Stimulated activated CD8-positive, alpha-beta memory T cell treated with anti-CD3 and anti-CD28 coated beads, Interleukin-2, amount 100 ng/mL, for 1 hour (primary cell): ENCODE results near the gene MORC3.
A peak's percentile ranks its signal among the peaks of the same experiment; 100 is the strongest.
"Not testable (repeated sequence)": the region's sequence is repeated elsewhere in the genome, so short reads cannot be mapped to it uniquely, and the experiment has no call there.

ENCODE experiments used
- DNase-seq, 2 donors: peaks; one replicate each; pipeline ENCODE4 v3.0.0-alpha.2; 2020; ENCODE audit warnings: low read depth in 2 of 2

Gene MORC3

GRCh38 chr21:36322083-36322424 is 2.1 kb downstream of the MORC3 start:
- no peak for DNase-seq

GRCh38 chr21:36323032-36323431 is 3.0 kb downstream of the MORC3 start:
- DNase-seq = no peak

- no peak for DNase-seq
Observed at GRCh38 chr21:36325373-36326010, 5.5 kb downstream of the MORC3 start.

- peak in 1 of 2 donors; percentile 7 for DNase-seq
Observed at GRCh38 chr21:36330904-36331303, 10.9 kb downstream of the MORC3 start.

- DNase-seq = no peak
Observed at GRCh38 chr21:36337099-36337509, 17.1 kb downstream of the MORC3 start.

- no peak for DNase-seq
Observed at GRCh38 chr21:36338975-36339374, 19.0 kb downstream of the MORC3 start.

GRCh38 chr21:36342581-36342980 is 22.6 kb downstream of the MORC3 start:
- not testable (repeated sequence) for DNase-seq

- DNase-seq = no peak
Observed at GRCh38 chr21:36344931-36345330, 24.9 kb downstream of the MORC3 start.

- DNase-seq = no peak
Observed at GRCh38 chr21:36347278-36347961, 27.4 kb downstream of the MORC3 start.

- DNase-seq = no peak
Observed at GRCh38 chr21:36347962-36348328, 27.9 kb downstream of the MORC3 start.

- no peak for DNase-seq
Observed at GRCh38 chr21:36349315-36349714, 29.3 kb downstream of the MORC3 start.

GRCh38 chr21:36350282-36350910 is 30.4 kb downstream of the MORC3 start:
- no peak for DNase-seq

GRCh38 chr21:36354918-36355680 is 35.1 kb downstream of the MORC3 start:
- no peak for DNase-seq

GRCh38 chr21:36355868-36356267 is 35.9 kb downstream of the MORC3 start:
- no peak for DNase-seq

- DNase-seq = no peak
Observed at GRCh38 chr21:36359185-36359584, 39.2 kb downstream of the MORC3 start.

GRCh38 chr21:36369064-36369685 is 49.2 kb downstream of the MORC3 start:
- no peak for DNase-seq

- DNase-seq = no peak
Observed at GRCh38 chr21:36375994-36376393, 56.0 kb downstream of the MORC3 start.

- DNase-seq = no peak
Observed at GRCh38 chr21:36377391-36377842, 57.4 kb downstream of the MORC3 start.

- no peak for DNase-seq
Observed at GRCh38 chr21:36379251-36379650, 59.3 kb downstream of the MORC3 start.

GRCh38 chr21:36381841-36382589 is 62.0 kb downstream of the MORC3 start:
- DNase-seq = no peak

- not testable (repeated sequence) for DNase-seq
Observed at GRCh38 chr21:36382722-36383121, 62.7 kb downstream of the MORC3 start.
